Measurements from ENCODE around the gene ARHGAP24.

DNA sequence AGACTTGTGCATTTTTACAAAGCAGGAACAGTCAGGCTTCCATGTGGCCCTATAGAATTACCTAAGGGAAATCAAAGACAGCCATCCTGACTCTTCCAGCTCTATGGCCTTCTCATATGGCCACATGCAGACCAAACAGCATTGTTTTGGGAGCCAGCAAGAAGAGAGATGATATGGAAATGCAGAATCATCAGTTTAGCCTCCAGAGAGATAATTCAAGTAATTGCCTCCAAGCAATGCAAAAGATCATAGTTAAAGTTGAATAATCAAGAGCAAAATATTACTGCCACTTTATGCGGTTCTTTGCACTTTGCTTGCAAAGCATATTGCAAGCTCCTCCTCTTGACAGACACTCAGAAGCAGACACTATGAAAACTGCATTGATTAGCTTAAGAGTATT, 207.4 kb downstream of the ARHGAP24 start:
- TF ChIP-seq, protein P1, sequence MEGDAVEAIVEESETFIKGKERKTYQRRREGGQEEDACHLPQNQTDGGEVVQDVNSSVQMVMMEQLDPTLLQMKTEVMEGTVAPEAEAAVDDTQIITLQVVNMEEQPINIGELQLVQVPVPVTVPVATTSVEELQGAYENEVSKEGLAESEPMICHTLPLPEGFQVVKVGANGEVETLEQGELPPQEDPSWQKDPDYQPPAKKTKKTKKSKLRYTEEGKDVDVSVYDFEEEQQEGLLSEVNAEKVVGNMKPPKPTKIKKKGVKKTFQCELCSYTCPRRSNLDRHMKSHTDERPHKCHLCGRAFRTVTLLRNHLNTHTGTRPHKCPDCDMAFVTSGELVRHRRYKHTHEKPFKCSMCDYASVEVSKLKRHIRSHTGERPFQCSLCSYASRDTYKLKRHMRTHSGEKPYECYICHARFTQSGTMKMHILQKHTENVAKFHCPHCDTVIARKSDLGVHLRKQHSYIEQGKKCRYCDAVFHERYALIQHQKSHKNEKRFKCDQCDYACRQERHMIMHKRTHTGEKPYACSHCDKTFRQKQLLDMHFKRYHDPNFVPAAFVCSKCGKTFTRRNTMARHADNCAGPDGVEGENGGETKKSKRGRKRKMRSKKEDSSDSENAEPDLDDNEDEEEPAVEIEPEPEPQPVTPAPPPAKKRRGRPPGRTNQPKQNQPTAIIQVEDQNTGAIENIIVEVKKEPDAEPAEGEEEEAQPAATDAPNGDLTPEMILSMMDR (IDR thresholded peaks at IDR 0.05) = no peak
- no peak for TF ChIP-seq POLR2AphosphoS5 (IDR thresholded peaks at IDR 0.05; ENCODE audit: low read depth, low read length)
- TF ChIP-seq, protein P2, sequence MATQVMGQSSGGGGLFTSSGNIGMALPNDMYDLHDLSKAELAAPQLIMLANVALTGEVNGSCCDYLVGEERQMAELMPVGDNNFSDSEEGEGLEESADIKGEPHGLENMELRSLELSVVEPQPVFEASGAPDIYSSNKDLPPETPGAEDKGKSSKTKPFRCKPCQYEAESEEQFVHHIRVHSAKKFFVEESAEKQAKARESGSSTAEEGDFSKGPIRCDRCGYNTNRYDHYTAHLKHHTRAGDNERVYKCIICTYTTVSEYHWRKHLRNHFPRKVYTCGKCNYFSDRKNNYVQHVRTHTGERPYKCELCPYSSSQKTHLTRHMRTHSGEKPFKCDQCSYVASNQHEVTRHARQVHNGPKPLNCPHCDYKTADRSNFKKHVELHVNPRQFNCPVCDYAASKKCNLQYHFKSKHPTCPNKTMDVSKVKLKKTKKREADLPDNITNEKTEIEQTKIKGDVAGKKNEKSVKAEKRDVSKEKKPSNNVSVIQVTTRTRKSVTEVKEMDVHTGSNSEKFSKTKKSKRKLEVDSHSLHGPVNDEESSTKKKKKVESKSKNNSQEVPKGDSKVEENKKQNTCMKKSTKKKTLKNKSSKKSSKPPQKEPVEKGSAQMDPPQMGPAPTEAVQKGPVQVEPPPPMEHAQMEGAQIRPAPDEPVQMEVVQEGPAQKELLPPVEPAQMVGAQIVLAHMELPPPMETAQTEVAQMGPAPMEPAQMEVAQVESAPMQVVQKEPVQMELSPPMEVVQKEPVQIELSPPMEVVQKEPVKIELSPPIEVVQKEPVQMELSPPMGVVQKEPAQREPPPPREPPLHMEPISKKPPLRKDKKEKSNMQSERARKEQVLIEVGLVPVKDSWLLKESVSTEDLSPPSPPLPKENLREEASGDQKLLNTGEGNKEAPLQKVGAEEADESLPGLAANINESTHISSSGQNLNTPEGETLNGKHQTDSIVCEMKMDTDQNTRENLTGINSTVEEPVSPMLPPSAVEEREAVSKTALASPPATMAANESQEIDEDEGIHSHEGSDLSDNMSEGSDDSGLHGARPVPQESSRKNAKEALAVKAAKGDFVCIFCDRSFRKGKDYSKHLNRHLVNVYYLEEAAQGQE (IDR thresholded peaks at IDR 0.05; ENCODE audit: insufficient read depth in 1 of 2, low read depth in 2 of 2, low read length in 1 of 2) = no peak
